GM21717 (cell line): ENCODE measurements around the gene LYRM1.
"Not testable (repeated sequence)": the region's sequence is repeated elsewhere in the genome, so short reads cannot be mapped to it uniquely, and the experiment has no call there.

ENCODE experiments used
- ATAC-seq: cut with Tn5 transposase; IDR thresholded peaks from one replicate; pipeline ENCODE4 v1.9.1; 2021; ENCODE audit warnings: mild to moderate bottlenecking, moderate library complexity; ENCODE audit not compliant: unreplicated experiment

The LYRM1 gene

GRCh38 chr16:20901436-20902112 lies 1.0 kb downstream of the LYRM1 start:
- ATAC-seq: no peak

- ATAC-seq: no peak
These were observed 1.9 kb downstream of the LYRM1 start for GRCh38 chr16:20902426-20902825.

GRCh38 chr16:20903116-20903898 lies 2.7 kb downstream of the LYRM1 start:
- no peak for ATAC-seq

DNA sequence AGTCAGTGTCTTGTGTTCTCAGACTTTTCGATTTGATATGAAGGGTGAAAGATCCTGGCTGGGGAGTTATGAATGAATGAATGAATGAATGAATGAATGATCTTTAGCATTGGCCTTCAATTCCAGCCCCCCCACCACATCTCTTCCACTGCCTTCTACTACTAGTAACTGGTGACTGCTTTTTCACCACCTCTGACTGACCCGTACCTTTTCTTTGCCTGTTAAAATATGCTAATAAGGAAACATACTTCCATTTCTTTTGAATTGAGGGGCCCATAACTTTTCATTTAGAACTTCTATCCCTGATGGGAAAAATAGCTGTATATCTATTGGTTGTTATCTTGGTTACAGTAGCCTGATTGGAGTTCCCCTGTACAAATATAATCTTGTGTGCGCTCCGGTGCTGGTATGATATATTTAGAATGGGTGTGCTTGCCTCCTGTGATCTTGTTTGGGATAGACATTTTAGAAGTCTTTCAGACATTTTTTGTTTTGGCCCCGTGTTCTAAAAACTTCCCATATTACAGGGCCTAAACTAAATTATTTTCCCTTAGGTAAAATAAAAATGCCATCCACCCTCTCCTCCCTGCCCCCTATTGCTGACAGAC lies 3.4 kb downstream of the LYRM1 start:
- no peak for ATAC-seq

- ATAC-seq: no peak
These were observed 4.0 kb downstream of the LYRM1 start for GRCh38 chr16:20904507-20905081.

DNA sequence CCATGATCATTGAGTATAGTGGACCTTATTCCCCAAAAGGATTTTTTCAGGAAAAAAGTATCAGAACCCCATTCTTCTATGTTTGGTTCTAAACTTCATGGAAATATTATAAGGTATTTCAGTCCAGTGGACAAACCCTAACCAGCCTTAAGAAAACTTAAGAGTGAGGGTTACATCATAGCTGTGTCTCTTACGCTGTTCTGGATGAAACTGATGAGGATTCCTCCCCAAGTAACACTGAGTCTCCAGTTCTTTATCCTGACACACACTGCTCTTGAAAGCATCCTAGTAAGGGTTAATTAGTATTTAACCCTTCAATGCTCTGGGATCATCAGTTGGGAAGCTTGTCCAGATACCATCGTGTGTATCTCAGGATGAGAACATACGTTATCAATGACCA lies 5.0 kb downstream of the LYRM1 start:
- no peak for ATAC-seq

- ATAC-seq: no peak
These were observed 6.0 kb downstream of the LYRM1 start for GRCh38 chr16:20906341-20907255.

DNA sequence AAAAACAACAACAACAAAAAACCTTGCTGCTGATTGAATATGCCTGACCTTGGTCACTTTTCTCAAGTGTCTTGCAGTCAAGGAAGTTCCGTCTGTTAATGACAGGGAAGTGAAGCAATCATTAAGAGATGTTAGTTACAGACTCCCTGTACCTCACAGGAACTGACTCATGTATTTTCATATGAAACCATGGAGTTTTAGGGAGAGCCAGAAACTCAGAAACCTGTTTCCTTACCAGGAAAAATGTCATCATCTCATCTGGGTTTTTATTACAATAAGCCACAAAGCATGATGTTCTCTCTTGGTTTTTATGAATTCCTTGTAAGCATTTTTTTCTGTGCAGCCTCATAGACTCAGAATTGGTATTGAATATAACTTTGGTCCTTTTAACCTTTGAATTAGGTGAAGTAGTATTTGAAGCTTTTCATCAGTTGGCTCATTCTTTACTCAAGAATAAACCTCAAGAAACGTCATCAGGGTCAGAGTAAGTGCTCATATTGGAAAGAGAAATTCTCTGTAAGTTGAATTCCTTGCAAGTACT lies 10.3 kb downstream of the LYRM1 start:
- no peak for ATAC-seq

GRCh38 chr16:20911361-20911760 lies 10.8 kb downstream of the LYRM1 start:
- ATAC-seq: no peak

DNA sequence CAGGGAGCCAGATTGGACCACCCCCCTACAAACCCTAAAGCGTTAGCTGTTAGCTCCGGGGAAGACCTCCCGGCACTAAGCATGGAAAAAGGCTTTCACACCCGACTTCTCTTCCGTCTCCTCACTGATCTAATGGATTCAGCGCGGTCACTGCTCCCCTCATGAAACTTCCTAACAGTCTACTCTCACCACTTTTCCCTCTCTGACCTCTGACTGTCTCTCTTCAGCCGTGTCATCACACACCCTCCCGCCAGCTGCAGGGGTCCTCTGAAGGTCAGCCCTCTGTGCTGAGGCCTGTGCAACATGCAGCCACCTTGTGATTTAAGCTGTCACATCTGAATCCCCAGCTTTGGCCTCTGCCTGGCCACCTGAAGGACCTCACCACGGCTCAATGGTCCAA lies 15.7 kb downstream of the LYRM1 start:
- ATAC-seq: no peak

DNA sequence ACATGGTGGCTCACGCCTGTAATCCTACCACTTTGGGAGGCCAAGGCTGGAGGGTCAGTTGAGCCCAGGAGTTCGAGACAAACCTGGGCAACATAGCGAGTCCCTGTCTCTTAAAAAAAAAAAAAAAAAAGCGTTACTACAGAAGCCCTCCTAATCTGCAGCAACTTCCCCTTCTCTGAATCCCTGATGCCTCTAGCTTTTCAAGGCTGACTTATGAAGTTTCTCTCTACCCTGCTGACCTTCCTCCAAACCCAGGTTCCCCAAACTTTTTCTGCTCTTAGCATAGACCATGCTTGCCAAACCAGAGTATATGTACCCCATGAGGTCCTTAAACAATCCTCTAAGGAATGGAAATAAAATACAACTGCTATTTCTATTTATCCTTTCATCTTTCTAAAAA lies 16.4 kb downstream of the LYRM1 start:
- no peak for ATAC-seq

- ATAC-seq: no peak
These were observed 18.1 kb downstream of the LYRM1 start for GRCh38 chr16:20918486-20919239.

GRCh38 chr16:20920091-20920490 lies 19.5 kb downstream of the LYRM1 start:
- no peak for ATAC-seq

GRCh38 chr16:20920799-20921198 lies 20.2 kb downstream of the LYRM1 start:
- ATAC-seq: no peak

DNA sequence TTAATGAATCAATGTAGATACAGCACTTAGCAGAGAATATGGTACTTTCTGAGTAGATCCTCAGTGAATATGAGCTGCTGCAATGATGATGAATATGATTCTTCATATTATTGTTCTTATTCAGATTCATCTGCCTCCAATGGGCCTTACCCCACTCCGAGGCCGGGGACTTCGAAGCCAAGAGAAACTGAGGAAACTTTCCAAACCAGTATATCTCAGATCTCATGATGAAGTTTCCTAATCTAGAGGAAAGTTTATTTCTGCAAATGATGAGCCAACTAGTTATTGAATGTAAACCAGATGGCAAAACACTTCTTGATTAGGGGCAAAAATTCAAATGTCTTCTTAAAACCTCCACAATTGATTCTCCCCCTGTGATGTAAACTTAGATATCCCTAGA lies 23.3 kb downstream of the LYRM1 start:
- ATAC-seq: no peak

DNA sequence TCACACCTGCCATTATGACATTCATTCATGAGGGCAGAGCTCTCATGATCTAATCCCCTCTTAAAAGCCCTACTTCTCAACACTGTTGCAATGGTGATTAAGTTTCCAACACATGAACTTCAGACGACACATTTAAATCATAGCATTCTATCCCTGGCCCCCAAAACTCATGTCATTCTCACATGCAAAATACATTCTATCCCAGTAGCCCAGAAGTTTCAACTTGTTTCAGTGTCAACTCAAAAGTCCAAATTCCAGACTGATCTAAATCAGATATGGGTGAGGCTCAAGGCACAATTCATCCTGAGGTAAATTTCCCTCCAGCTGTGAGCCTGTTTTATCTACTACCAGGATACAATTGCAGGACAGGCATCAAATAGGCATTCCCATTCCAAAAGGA lies 25.2 kb downstream of the LYRM1 start:
- no peak for ATAC-seq

DNA sequence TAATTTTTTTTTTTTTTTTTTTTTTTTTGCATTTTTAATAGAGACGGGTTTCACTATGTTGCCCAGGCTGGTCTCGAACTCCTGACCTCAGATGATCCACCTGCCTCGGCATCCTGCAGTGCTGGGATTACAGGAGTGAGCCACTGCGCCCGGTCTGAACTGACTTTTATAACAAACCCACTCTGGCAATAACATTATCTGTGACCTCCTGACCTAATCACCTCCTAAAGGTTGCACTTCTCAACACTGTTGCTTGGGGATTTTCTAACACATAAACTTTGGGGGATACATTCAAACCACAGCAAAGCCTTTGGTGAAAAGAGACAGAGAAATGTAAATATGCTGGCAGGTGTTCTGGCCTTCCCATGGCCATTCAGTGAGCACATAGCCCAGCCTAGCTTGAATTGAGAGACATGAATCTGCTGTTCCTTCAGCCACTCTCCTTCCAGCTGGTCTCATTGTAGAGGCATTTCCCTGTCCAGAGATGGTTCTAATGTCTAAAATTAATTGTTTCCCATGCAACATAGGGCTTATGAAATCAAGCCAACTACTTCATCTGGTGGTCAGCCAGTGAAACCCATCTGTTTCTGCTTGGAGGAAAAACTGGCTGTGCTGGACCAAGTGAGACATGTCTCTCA lies 28.3 kb downstream of the LYRM1 start:
- no peak for ATAC-seq

GRCh38 chr16:20929676-20930364 lies 29.2 kb downstream of the LYRM1 start:
- ATAC-seq: not testable (repeated sequence)

GRCh38 chr16:20930365-20930690 lies 29.8 kb downstream of the LYRM1 start:
- no peak for ATAC-seq
